Ramos (cell line): ENCODE results near the gene SNF8.

Experiments used
- in situ Hi-C: fragments of 300-500 bp; cut with MboI; formaldehyde crosslinking; loops from one replicate; pipeline ENCODE4 v1.14.3; 2022; ENCODE audit warnings: low sequenced_read_pairs; ENCODE audit not compliant: unreplicated experiment

Gene SNF8

GRCh38 chr17:48930435-48930873, 14.2 kb downstream of the SNF8 start:
- in situ Hi-C loops = no loop called here

- in situ Hi-C loops = no loop called here
Measured at GRCh38 chr17:48929812-48930165, 14.9 kb downstream of the SNF8 start.

- in situ Hi-C loops = no loop called here
Measured at GRCh38 chr17:48928876-48929811, 15.5 kb downstream of the SNF8 start.

- in situ Hi-C loops = no loop called here
Measured at GRCh38 chr17:48927978-48928745, 16.5 kb downstream of the SNF8 start.

GRCh38 chr17:48925991-48926342, 18.7 kb downstream of the SNF8 start:
- in situ Hi-C loops = no loop called here

GRCh38 chr17:48925251-48925990, 19.2 kb downstream of the SNF8 start:
- in situ Hi-C loops = no loop called here

- in situ Hi-C loops = no loop called here
Measured at GRCh38 chr17:48915459-48916282, 29.0 kb downstream of the SNF8 start.

- in situ Hi-C loops = no loop called here
Measured at GRCh38 chr17:48912476-48912875, 32.2 kb downstream of the SNF8 start.

- in situ Hi-C loops = no loop called here
Measured at GRCh38 chr17:48910370-48910769, 34.3 kb downstream of the SNF8 start.

- in situ Hi-C loops = no loop called here
Measured at GRCh38 chr17:48909783-48910182, 34.9 kb downstream of the SNF8 start.

- in situ Hi-C loops = no loop called here
Measured at GRCh38 chr17:48908853-48909394, 35.7 kb downstream of the SNF8 start.

GRCh38 chr17:48908047-48908843, 36.4 kb downstream of the SNF8 start, which contains the start of gene UBE2Z:
UBE2Z (plus strand) TSS chr17:48908407; CDS start chr17:48908504, 97 bp downstream.
- in situ Hi-C loops = no loop called here

- in situ Hi-C loops = no loop called here
Measured at GRCh38 chr17:48907713-48908046, 37.0 kb downstream of the SNF8 start.

GRCh38 chr17:48905987-48906515, 38.6 kb downstream of the SNF8 start:
- in situ Hi-C loops = no loop called here

- in situ Hi-C loops = no loop called here
Measured at GRCh38 chr17:48904428-48904827, 40.2 kb downstream of the SNF8 start.

- in situ Hi-C loops = no loop called here
Measured at GRCh38 chr17:48903401-48903800, 41.2 kb downstream of the SNF8 start.

- in situ Hi-C loops = no loop called here
Measured at GRCh38 chr17:48901241-48901640, 43.4 kb downstream of the SNF8 start.

- in situ Hi-C loops = no loop called here
Measured at GRCh38 chr17:48894886-48895285, 49.8 kb downstream of the SNF8 start.
